KMS-11 (cell line): ENCODE measurements around the gene IFT122.
A peak's percentile ranks its signal among the peaks of the same experiment; 100 is the strongest.
"Not testable (repeated sequence)": the region's sequence is repeated elsewhere in the genome, so short reads cannot be mapped to it uniquely, and the experiment has no call there.

Experiments used
- H2AFZ ChIP-seq: fragments of 200-600 bp; sonication (generic); 2 replicates; pipeline ENCODE4 v1.6.1; 2016; ENCODE audit warnings: antibody characterized with exemption, mixed run types, low read depth
- H3K27ac ChIP-seq: fragments of 200-600 bp; sonication (generic); 2 replicates; pipeline ENCODE4 v1.6.1; 2016; ENCODE audit warnings: mild to moderate bottlenecking, mixed run types
- H3K27me3 ChIP-seq: fragments of 200-600 bp; sonication (generic); 2 replicates; pipeline ENCODE4 v1.6.1; 2017; ENCODE audit warnings: mild to moderate bottlenecking, low read depth, mixed run types, moderate library complexity; ENCODE audit not compliant: insufficient read depth
- H3K36me3 ChIP-seq: fragments of 200-600 bp; sonication (generic); 2 replicates; pipeline ENCODE4 v1.6.1; 2017; ENCODE audit warnings: mild to moderate bottlenecking, mixed run types; ENCODE audit not compliant: insufficient read depth
- H3K4me1 ChIP-seq: fragments of 200-600 bp; sonication (generic); 2 replicates; pipeline ENCODE4 v1.6.1; 2016; ENCODE audit warnings: mild to moderate bottlenecking, low read depth, mixed run types; ENCODE audit not compliant: poor library complexity, severe bottlenecking
- H3K4me2 ChIP-seq: fragments of 200-600 bp; sonication (generic); 2 replicates; pipeline ENCODE4 v1.7.0; 2016; ENCODE audit warnings: mild to moderate bottlenecking, mixed run types
- H3K4me3 ChIP-seq: fragments of 200-600 bp; sonication (generic); IDR thresholded peaks from 2 replicates; pipeline ENCODE4 v1.6.1; 2017; ENCODE audit warnings: low read depth, low read length, mixed read lengths; ENCODE audit not compliant: insufficient read depth
- H3K79me2 ChIP-seq: fragments of 200-600 bp; sonication (generic); 2 replicates; pipeline ENCODE4 v1.6.1; 2016; ENCODE audit warnings: low read depth, mixed run types; ENCODE audit not compliant: insufficient read depth
- H3K9ac ChIP-seq: fragments of 200-600 bp; sonication (generic); 2 replicates; pipeline ENCODE4 v1.6.1; 2016; ENCODE audit warnings: mild to moderate bottlenecking, mixed run types
- H4K20me1 ChIP-seq: fragments of 200-600 bp; sonication (generic); 2 replicates; pipeline ENCODE4 v1.6.1; 2016; ENCODE audit warnings: mild to moderate bottlenecking, mixed run types; ENCODE audit not compliant: insufficient read depth
- TF ChIP-seq, protein P1 (sequence below): fragments of 200-600 bp; sonication (generic); conservative IDR thresholded peaks from 2 replicates; pipeline ENCODE4 v1.6.1; 2017; ENCODE audit warnings: low read depth, mild to moderate bottlenecking, antibody characterized with exemption, low read length, moderate library complexity, mixed read lengths

The IFT122 gene

DNA sequence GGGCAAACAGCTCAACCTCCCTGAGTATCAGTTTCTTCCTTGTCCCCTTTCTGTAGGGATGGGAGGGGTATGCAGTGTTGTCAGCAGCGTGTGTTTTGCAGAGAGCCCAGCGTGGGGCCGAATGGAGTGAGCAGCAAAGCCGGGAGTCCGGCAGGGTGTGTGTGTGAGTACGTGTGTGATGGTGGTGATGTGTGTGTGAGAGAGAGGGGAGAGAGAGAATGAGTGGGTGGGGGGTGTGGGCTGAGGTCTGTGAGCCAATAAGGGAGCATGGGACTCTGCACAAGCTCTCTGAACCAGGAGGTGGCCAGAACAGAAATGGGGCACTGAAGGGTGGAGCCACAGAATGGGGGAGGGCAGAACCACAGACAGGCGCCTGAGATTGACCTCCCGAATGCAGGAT is 43.8 kb downstream of the IFT122 start:
- Histone ChIP-seq H3K4me2 (no peak overlapping the region), H2AFZ (no peak overlapping the region), H3K27ac (no peak overlapping the region), H3K9ac (no peak overlapping the region), H3K4me3 (no peak overlapping the region), H3K36me3 (no peaks in the 10 kb centered on the region), H3K27me3 (no peaks in the 10 kb centered on the region), H4K20me1 (no peaks in the 10 kb centered on the region), H3K4me1 (peaks cover 14% of the 10 kb centered on the region), H3K79me2 (no peaks in the 10 kb centered on the region)
- TF ChIP-seq, protein P1, sequence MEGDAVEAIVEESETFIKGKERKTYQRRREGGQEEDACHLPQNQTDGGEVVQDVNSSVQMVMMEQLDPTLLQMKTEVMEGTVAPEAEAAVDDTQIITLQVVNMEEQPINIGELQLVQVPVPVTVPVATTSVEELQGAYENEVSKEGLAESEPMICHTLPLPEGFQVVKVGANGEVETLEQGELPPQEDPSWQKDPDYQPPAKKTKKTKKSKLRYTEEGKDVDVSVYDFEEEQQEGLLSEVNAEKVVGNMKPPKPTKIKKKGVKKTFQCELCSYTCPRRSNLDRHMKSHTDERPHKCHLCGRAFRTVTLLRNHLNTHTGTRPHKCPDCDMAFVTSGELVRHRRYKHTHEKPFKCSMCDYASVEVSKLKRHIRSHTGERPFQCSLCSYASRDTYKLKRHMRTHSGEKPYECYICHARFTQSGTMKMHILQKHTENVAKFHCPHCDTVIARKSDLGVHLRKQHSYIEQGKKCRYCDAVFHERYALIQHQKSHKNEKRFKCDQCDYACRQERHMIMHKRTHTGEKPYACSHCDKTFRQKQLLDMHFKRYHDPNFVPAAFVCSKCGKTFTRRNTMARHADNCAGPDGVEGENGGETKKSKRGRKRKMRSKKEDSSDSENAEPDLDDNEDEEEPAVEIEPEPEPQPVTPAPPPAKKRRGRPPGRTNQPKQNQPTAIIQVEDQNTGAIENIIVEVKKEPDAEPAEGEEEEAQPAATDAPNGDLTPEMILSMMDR: no peak

DNA sequence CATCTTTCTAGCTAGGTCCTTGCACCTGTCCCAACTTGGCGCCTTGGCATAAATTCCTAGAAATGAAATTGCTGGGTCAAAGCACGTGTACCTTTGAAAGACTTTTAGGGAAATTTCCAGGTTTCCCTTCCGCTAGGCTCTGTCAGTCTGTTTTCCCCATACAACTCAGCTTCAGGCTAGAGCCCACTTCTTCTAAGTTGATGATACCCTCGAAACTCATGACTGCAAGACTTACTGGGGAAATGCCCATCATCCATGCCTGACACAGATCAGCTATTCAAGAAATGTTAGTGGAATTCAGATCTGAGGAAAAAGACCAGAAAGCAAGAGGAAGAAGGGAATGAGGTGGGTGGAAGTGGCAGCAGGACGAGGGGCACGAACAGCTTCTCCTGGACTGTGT is 45.1 kb downstream of the IFT122 start:
- not testable (repeated sequence) for H3K27ac ChIP-seq, H3K36me3 ChIP-seq, H3K79me2 ChIP-seq, H3K4me3 ChIP-seq, H3K27me3 ChIP-seq, H3K4me2 ChIP-seq, H4K20me1 ChIP-seq, H2AFZ ChIP-seq, H3K9ac ChIP-seq
- H3K4me1 ChIP-seq: peaks cover 16% of the 10 kb centered on the region

DNA sequence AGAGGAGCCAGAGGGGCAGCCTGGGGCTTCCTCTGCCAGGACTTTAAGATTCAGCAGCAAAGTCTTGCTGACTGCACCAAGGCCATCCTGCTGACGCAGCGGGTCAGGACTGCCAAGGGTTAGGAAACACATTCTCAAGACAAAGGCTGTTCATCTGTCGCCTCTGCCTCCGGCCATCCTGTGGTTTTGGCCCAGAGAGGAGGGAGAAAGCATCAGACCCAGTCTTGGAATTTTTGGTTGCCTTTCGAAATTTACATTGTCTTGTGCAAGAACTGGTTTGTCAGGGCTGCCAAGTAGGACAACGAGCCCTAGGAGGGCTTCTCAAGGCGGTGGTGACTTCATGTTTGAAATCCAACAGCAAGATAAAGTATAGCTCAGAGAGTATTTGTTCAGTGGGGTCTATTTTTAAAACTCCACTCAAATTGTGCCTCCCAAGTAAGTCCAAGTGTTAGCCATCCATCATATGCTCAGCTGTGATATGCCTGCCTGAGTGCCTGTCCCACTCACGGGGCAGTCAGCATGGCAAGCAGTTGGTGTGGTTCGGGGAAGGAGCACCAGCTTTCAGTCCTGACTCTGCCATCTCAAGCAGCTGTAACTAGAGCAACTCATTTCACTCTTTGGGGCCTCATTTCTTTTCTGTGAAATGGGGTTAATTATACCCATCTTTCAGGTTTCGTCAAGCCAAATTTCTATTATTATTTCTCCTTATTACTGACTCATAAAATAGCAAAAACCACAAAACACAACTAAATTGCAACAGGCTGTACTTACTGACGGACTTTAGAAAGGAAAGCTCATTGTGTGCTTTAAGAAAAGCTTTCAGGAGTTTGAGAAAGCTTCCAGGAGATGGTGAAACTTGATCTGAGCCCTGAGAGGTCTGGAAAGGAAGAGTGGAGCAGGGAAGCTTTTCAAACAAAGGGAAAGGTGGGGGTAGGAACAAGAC is 46.0 kb downstream of the IFT122 start:
- 0 out of 2 replicates have a peak overlapping the region, but pooled peaks have one; percentile 14 for H3K27ac ChIP-seq
- TF ChIP-seq, protein P1: no peak

DNA sequence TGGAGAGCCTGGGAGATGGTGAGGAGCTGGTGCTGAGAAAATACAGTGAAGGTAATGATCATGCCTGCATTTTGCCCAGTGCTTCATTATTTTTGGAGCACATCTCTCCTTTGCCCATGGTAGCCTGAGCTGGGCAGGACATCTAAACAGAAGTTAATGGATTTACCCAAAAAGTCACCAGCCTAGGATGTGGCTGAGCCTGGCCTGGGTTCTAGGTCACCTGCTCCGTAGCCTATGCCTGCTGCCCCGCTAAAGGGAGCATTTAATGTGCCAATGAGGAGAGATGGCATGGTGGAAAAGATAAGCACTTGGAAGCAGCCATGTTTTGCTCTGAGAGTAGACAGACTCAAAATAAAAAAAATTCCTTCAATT is 46.6 kb downstream of the IFT122 start:
- Histone ChIP-seq H3K27me3 (no peaks in the 10 kb centered on the region), H4K20me1 (no peaks in the 10 kb centered on the region), H3K79me2 (no peaks in the 10 kb centered on the region), H3K27ac (no peak overlapping the region), H3K36me3 (no peaks in the 10 kb centered on the region), H3K4me1 (peaks cover 26% of the 10 kb centered on the region), H2AFZ (no peak overlapping the region), H3K4me2 (no peak overlapping the region), H3K9ac (no peak overlapping the region), H3K4me3 (no peak overlapping the region)
- TF ChIP-seq, protein P1: no peak

More for the DNA sequence above, 46.0 kb downstream of the IFT122 start:
- H3K79me2 ChIP-seq: no peaks in the 10 kb centered on the region
- no peak overlapping the region for H3K4me3 ChIP-seq
- no peaks in the 10 kb centered on the region for H3K27me3 ChIP-seq
- no peak overlapping the region for H3K9ac ChIP-seq
- H3K4me1 ChIP-seq: peaks cover 25% of the 10 kb centered on the region
- H3K36me3 ChIP-seq: no peaks in the 10 kb centered on the region
- 0 out of 2 replicates have a peak overlapping the region, but pooled peaks have one; percentile 19 for H3K4me2 ChIP-seq
- H4K20me1 ChIP-seq: no peaks in the 10 kb centered on the region
- no peak overlapping the region for H2AFZ ChIP-seq

DNA sequence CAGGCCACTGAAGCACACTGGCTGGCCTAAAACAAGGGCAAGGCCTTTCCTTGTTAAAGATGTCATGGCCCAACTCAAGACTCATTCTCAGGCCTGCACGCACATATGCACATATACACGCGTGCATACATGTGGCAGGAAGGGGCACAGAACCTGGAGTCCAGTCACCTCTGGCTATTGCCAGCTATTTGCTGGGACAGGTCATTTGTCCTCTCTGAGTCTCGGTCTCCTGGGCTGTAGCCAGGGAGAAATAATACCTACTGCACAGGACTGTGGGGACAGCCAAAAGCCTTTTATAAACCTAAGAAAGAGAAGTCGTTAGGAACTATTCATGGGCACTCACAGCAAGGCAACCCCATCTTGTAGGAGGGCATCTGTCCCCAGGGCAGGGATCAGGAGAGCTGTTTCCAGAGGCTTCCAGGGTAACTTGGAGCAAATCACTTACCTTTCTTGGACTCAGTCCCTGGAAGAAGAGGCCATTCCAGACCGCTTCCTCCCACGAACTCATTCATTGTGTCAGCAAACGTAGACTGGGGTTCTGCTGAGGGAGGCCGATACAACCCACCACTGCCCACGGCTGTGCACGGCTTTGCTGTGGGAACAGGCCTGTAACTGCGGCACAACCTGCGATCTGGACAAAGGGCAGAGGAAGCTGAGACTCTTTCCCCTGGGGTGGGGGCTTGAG is 47.3 kb downstream of the IFT122 start:
- no peak overlapping the region for H3K4me3 ChIP-seq
- peaks cover 26% of the 10 kb centered on the region for H3K4me1 ChIP-seq
- no peaks in the 10 kb centered on the region for H3K27me3 ChIP-seq
- H3K36me3 ChIP-seq: no peaks in the 10 kb centered on the region
- H2AFZ ChIP-seq: no peak overlapping the region
- H4K20me1 ChIP-seq: no peaks in the 10 kb centered on the region
- no peak overlapping the region for H3K27ac ChIP-seq
- no peaks in the 10 kb centered on the region for H3K79me2 ChIP-seq
- H3K4me2 ChIP-seq: no peak overlapping the region
- H3K9ac ChIP-seq: no peak overlapping the region
- TF ChIP-seq, protein P1: no peak

DNA sequence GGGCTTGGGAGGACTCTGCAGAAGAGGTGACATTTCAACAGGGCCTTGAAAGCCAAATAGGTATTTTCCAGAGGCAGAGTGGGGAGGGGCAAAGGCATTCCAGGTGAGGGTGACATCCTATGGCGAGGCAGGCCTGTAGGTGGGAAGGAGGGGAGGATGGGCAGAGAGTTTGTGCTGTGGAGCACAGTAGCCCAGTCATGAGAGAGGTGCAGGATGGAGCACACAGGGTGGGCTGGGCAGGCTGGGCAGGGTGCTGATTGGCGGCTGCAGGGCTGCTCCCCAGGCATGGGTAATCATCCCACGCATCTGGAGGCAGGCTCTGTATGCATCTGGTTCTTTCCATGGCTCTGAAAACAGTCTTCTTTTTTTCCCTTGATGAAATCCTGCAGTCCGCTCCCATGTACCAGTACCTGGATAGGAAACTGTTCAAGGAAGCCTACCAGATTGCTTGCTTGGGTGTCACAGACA is 47.9 kb downstream of the IFT122 start:
- H3K27me3 ChIP-seq, H4K20me1 ChIP-seq, H3K36me3 ChIP-seq, H2AFZ ChIP-seq, H3K27ac ChIP-seq, H3K4me3 ChIP-seq, H3K9ac ChIP-seq, H3K79me2 ChIP-seq, H3K4me2 ChIP-seq: not testable (repeated sequence)
- H3K4me1 ChIP-seq: peaks cover 26% of the 10 kb centered on the region

DNA sequence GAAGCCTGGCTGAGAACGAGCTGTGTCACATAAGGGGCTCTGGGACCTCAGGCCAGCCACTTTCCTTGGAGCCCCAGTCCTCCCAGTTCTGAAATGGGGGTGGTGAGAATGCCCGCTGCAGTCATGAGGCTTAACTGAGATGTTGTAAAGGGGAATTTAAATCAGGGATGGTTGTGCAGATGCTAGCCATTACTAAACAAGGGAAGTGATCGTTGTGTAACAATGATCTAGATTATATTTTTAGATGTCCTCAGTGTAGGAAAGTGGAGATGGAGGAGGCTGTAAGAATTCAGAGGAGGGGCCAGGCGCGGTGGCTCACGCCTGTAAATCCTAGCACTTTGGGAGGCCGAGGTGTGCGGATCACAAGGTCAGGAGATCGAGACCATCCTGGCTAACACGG is 49.2 kb downstream of the IFT122 start:
- H4K20me1 ChIP-seq, H3K36me3 ChIP-seq: not testable (repeated sequence)

More for the DNA sequence above, 49.2 kb downstream of the IFT122 start:
- not testable (repeated sequence) for H3K9ac ChIP-seq, H3K27ac ChIP-seq, H3K4me2 ChIP-seq, H3K79me2 ChIP-seq, H2AFZ ChIP-seq, H3K4me3 ChIP-seq, H3K27me3 ChIP-seq
- H3K4me1 ChIP-seq: peaks cover 26% of the 10 kb centered on the region
